Stimulated activated CD4-positive, alpha-beta T cell treated with anti-CD3 and anti-CD28 coated beads, TNF-alpha, amount 100 ng/mL, for 48 hours (primary cell): Measurements from ENCODE around the gene RERE.

Source experiments
- DNase-seq, 3 donors: peaks; one replicate each; pipeline ENCODE4 v3.0.0-alpha.2; 2020; ENCODE audit warnings: low read depth in 3 of 3

RERE gene

GRCh38 chr1:8578132-8578877, 239.1 kb downstream of the RERE start:
- DNase-seq, result no peak

DNA sequence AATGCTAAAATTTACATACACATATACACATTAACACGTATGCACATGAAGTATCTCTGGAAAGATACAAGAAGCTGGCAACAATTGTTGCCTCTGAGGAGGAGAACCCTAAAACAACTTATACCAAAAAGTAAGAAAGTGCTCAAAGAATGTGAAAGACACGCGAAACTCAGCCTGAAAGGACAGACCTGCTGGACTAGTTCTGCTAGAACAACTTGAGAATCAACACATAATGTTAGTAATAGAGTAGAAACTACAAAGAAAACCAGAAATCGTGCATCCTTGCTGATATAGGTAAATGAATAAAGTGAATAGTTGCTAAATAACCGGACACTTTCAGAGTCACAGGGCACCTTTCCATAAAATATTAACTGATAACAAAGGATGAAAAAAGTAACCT, 242.5 kb downstream of the RERE start:
- DNase-seq, result no peak

GRCh38 chr1:8572106-8572505, 245.3 kb downstream of the RERE start:
- no peak for DNase-seq

- DNase-seq, result no peak
Measured at GRCh38 chr1:8571200-8571984, 246.0 kb downstream of the RERE start.

DNA sequence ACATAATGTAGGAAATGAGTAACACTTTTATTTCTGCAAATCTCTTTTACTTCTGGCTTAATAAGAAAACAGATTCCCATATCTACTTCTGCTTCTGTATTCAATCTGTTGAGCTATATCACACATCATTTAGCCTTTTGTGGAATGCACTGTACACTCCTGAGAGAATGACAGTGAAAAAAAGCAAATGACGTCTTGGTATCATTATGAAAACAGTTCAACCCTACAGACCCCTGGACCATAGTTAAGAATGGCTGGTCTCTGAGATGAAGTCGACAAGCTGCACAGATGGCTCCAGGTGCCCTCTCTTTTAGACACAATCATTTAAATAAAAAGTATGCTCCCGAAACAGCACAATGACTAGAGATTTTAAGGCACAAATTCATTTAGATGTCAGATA, 247.0 kb downstream of the RERE start:
- DNase-seq, result no peak

GRCh38 chr1:8569242-8569641, 248.2 kb downstream of the RERE start:
- no peak for DNase-seq

GRCh38 chr1:8568837-8569236, 248.6 kb downstream of the RERE start:
- DNase-seq, result no peak

- no peak for DNase-seq
Measured at GRCh38 chr1:8567146-8567545, 250.3 kb downstream of the RERE start.

DNA sequence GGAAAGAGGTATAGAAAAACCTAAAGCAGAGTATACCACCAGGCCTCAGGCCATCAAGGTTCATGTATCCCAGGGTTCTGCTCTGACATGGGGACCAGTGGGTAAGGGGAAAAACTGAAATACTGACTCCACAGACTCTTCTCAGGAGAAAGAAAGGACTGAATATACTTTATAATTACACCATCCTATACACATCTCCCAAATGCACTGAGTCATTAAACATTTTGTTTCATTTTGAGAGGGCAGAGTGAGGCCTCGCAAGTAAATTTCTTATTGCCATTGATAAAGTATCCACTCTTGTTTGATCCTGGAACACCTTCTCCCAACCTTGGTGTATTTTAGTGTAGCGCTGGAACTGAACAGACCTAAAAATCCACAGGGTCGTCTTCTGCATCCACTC, 251.6 kb downstream of the RERE start:
- DNase-seq, result no peak

- no peak for DNase-seq
Measured at GRCh38 chr1:8563944-8564537, 253.4 kb downstream of the RERE start.

DNA sequence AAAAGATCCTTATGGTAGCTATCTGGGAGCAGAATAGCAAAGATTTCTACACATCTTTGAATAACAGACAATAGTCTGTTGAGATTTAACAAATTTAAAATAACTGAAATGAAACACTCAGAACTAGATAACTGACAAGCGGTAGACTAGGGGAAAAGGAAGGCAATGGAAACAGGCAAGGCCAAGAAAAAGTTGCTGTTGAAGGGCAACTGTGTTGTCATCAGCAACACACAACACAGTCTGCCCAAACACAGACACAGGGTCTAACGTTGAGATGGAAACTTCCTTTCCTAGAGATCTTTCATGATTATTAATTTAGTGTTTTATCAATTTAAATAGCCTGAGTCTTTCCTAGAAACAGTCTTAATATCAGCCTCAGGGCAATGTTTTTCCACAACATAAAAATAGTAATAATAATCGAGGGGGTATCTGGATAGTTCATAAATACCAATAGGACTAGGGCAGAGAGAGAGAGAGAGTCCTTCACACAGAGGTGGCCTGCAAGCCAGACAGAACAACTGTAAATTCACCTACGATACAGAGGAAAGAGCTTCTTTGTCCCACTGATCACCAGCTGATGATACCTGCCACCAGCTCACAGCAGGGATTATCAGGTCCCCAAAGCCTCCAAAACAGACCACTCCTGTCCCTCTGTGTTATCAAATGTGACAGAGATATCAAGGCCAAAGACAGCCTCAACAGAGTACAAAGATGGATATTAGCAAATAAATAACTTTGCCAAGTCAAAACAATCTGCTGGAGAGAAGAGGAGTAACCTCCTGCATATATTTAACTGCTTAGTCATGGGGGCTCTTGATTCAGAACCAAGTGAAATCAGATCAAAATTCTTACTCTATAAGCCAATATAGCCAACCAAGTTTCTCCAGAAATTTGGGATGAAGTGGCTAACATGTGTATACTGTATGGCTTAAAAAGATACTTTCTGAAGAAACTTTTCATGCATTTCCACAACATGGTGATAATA, 254.3 kb downstream of the RERE start:
- DNase-seq, result no peak

DNA sequence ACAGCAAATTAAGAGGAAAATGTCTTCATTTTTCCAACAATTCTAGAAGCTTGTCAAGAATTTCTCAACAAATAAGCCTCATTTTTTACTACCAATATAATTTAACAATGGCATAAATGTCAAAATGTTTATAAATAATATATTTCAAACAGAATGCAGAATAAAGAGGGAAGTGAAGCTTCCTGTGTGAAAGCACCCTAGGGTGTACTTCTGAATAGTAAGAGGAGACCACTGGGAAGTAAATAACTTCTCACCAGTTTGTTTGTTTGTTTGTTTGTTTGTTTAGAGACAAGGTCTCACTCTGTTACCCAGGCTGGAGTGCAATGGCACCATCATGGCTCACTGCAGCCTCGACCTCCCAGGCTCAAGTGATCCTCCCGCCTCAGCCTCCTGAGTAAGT, 255.2 kb downstream of the RERE start:
- DNase-seq, result no peak

- DNase-seq, result no peak
Measured at GRCh38 chr1:8560611-8561544, 256.6 kb downstream of the RERE start.

- no peak for DNase-seq
Measured at GRCh38 chr1:8560035-8560434, 257.4 kb downstream of the RERE start.

DNA sequence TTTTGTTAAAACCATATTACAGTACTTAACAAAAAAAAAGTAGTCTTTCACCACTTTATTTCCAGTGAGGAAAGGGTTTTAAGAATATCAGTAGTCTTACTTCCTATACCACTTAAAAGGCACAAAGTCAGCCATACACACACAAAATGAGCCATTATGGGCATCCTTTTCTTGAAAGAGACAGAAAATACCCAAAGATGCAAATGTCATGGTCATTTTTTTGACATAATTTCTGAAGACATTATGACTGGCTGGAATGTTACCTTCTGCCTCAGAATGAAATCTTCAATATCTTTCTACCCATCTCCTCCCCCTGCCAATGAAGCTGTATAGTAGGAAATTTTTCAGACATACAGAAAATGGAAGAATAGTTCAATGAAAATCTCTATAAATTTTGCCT, 261.9 kb downstream of the RERE start:
- no peak for DNase-seq

- DNase-seq, result no peak
Measured at GRCh38 chr1:8554956-8555534, 262.4 kb downstream of the RERE start.

GRCh38 chr1:8552820-8553397, 264.5 kb downstream of the RERE start:
- no peak for DNase-seq

DNA sequence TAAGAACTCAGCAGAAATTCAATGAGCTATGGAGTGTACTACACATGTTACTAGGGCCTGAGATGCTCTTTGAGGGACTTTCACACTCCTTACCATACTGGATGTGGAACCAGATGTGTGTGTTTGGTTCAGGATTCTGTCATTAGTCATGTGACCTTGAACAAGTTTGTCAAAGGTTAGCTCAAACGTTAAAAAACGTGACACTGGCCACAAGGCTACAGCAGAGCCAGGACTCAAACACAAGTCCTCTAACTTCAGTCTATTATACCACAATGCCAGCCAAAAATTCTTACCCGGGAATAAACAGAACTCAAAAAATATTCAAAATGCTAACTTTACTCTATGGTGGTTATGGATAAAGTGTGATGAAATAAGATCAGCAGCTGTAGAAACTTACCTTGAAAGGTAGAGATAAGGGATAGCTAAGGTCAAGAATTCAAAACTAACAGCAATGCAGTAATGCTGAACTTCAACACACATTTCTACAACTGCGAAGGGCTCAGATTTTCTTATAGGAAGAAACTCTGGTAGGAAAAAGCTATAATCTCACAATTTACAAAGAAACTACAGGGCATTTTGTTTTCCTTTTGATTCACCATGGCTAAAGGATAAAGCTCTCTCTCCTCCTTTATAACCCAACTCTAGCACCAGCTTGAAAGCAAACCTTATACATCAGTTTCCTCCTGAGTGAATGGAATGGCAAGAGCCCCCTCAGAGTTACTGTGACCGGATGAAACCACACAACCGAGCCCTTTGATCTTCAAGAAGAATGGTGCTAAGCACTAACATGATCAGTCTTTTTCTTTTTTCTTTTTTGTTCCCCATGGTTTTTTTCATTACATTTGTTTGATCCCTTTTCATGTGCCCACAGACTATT, 265.6 kb downstream of the RERE start:
- DNase-seq, result no peak

DNA sequence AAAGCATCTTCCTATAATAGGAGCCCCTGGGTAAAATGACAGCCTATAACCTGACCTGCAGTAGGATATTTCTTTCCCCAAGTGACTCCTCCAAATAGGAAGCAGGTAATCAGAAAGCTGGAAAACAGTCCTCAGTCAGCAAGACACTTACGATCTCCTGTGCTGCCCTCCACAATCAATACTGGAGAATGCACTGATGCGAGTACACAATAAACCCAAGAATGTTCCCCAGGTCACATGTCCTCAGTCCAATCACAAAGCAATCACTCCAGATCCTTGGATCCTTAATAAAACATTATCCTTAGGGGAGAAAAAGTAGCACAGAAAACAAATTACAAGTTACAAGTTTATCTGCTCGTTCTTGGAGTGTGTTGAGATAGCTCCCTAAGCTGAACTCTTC, 266.4 kb downstream of the RERE start:
- DNase-seq, result no peak
